CD4-positive, alpha-beta T cell treated with Interleukin-15 for 4 hours (primary cell): Measurements from ENCODE around the gene HTRA1.

Experiments used
- DNase-seq: peaks from one replicate; pipeline ENCODE4 v3.0.0-alpha.2; 2020; ENCODE audit warnings: low spot score

Gene HTRA1

GRCh38 chr10:122494833-122495232 is 33.5 kb downstream of the HTRA1 start:
- no peak for DNase-seq

GRCh38 chr10:122495406-122496340 is 34.3 kb downstream of the HTRA1 start:
- no peak for DNase-seq

- no peak for DNase-seq
Observed at GRCh38 chr10:122497241-122497640, 35.9 kb downstream of the HTRA1 start.

- DNase-seq, result no peak
Observed at GRCh38 chr10:122498521-122498920, 37.2 kb downstream of the HTRA1 start.

GRCh38 chr10:122499012-122499411 is 37.7 kb downstream of the HTRA1 start:
- no peak for DNase-seq

GRCh38 chr10:122499491-122499941 is 38.2 kb downstream of the HTRA1 start:
- DNase-seq, result no peak

GRCh38 chr10:122500194-122500593 is 38.8 kb downstream of the HTRA1 start:
- no peak for DNase-seq

- no peak for DNase-seq
Observed at GRCh38 chr10:122500726-122501125, 39.4 kb downstream of the HTRA1 start.

GRCh38 chr10:122503012-122503411 is 41.7 kb downstream of the HTRA1 start:
- no peak for DNase-seq

- DNase-seq, result no peak
Observed at GRCh38 chr10:122503886-122504609, 42.7 kb downstream of the HTRA1 start.

GRCh38 chr10:122504610-122504950 is 43.2 kb downstream of the HTRA1 start:
- DNase-seq, result no peak

- no peak for DNase-seq
Observed at GRCh38 chr10:122505011-122505410, 43.7 kb downstream of the HTRA1 start.

GRCh38 chr10:122505885-122506645 is 44.7 kb downstream of the HTRA1 start:
- no peak for DNase-seq

GRCh38 chr10:122507616-122508015 is 46.3 kb downstream of the HTRA1 start:
- no peak for DNase-seq

GRCh38 chr10:122508021-122508420 is 46.7 kb downstream of the HTRA1 start:
- no peak for DNase-seq

GRCh38 chr10:122509323-122509722 is 48.0 kb downstream of the HTRA1 start:
- DNase-seq, result no peak

- DNase-seq, result no peak
Observed at GRCh38 chr10:122510326-122510725, 49.0 kb downstream of the HTRA1 start.

- peak; percentile 6 for DNase-seq
Observed at GRCh38 chr10:122510736-122511135, 49.4 kb downstream of the HTRA1 start.

GRCh38 chr10:122513053-122513452 is 51.7 kb downstream of the HTRA1 start:
- no peak for DNase-seq

GRCh38 chr10:122514045-122514840 is 52.9 kb downstream of the HTRA1 start:
- DNase-seq, result no peak

- no peak for DNase-seq
Observed at GRCh38 chr10:122515022-122515424, 53.7 kb downstream of the HTRA1 start.
